ENCODE results near the gene HMX3. TPM values are rescaled to one million over a fixed set of nuclear protein-coding genes. Genes with fewer than 3 reads are reported as not detected.

Gene HMX3
- total and polyA plus RNA-seq, 2 of the 8 experiments (the other 6 are each of a cell fraction or from before 2014, with no cell fraction given) = 0.05 TPM; not detected in 1

DNA sequence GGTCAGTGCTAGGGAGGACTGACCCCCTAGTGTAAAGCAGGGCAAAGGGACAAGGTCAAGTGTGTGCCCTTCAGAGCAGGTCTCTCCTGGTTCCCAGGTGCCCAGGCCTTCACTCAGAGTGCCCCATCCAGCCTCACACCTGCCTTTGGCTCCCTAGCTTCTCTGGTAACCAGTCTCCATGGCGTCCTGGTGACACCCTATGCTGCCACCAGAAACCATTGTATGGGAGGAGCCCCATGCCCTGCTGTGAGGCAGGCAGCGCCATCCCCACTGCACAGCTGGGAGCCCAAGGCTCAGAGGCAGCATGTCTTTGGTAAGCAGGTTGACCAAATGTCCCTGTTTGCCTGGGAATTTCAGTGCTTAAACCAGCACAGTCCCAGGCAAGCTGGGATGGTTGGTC lies 33.1 kb upstream of the HMX3 start:
- Histone ChIP-seq H3K79me2 (ENCODE audit: control insufficient read depth in 1 of 2, insufficient read depth in 2 of 2, low read length in 2 of 2) (no peaks in the 10 kb centered on the region), H3K14ac (ENCODE audit: insufficient read length) (no peak overlapping the region), H4K8ac (ENCODE audit: extremely low read depth, insufficient read depth, low read length) (no peak overlapping the region), H2AK5ac (ENCODE audit: low read depth, low read length) (peak overlapping the region; percentile 85; the same call in 1 of the 2 replicates), H3K36me3 (ENCODE audit: control insufficient read depth in 2 of 4, insufficient read depth in 4 of 4, low read length in 3 of 4) (no peaks in the 10 kb centered on the region), H3K18ac (ENCODE audit: extremely low read depth, low read length) (no peak overlapping the region; the same call in 1 of the 2 replicates), H2BK20ac (ENCODE audit: low read length) (no peak overlapping the region), H3K56ac (replicated peaks; ENCODE audit: insufficient read length, low read depth, low read length) (no peak overlapping the region), H2BK12ac (ENCODE audit: low read depth, low read length) (peak overlapping the region; percentile 21; the same call in 1 of the 2 replicates), H2AFZ (ENCODE audit: low read length) (no peak overlapping the region), H2BK5ac (ENCODE audit: low read depth, low read length) (peak overlapping the region; percentile 29; the same call in 1 of the 2 replicates), H4K20me1 (replicated peaks in 1 of 2; ENCODE audit: control insufficient read depth in 1 of 2, insufficient read depth in 2 of 2, low read length in 2 of 2) (no peaks in the 10 kb centered on the region), H3K4me2 (ENCODE audit: insufficient read depth in 1 of 2, low read depth in 2 of 2, low read length in 2 of 2) (no peak overlapping the region), H3K23me2 (ENCODE audit: low read depth, low read length) (no peaks in the 10 kb centered on the region), H3K4me3 (ENCODE audit: extremely low read depth in 1 of 4, insufficient read depth in 2 of 4, low read depth in 3 of 4, low read length in 4 of 4) (no peak overlapping the region), H3K79me1 (ENCODE audit: low read depth, low read length) (no peaks in the 10 kb centered on the region), H3K23ac (ENCODE audit: insufficient read length) (no peak overlapping the region), H3K9me3 (ENCODE audit: insufficient read depth in 2 of 2, low read depth in 1 of 2, low read length in 1 of 2) (no peaks in the 10 kb centered on the region), H3K4me1 (replicated peaks in 1 of 4; ENCODE audit: control insufficient read depth in 3 of 4, insufficient read depth in 4 of 4, low read length in 3 of 4) (peaks cover 0 to 4% (median 2%) of the 10 kb centered on the region in 4 experiments; a peak in 3 of 7 replicates), H3K9ac (replicated peaks in 1 of 4; ENCODE audit: extremely low read depth in 1 of 4, low read depth in 3 of 4, low read length in 3 of 4) (no peak overlapping the region), H2BK120ac (replicated peaks; ENCODE audit: low read depth, low read length) (no peak overlapping the region), H3K4ac (replicated peaks; ENCODE audit: insufficient read length, low read depth, low read length) (no peak overlapping the region), H3K27me3 (replicated peaks in 1 of 4; ENCODE audit: control insufficient read depth in 3 of 4, extremely low read depth in 1 of 4, insufficient read depth in 3 of 4, low read length in 3 of 4) (no peaks in the 10 kb centered on the region), H2BK15ac (ENCODE audit: low read length) (peak overlapping the region; percentile 61; the same call in 1 of the 2 replicates), H4K5ac (ENCODE audit: insufficient read length, low read depth, low read length) (no peak overlapping the region), H3K27ac (ENCODE audit: low read depth, low read length) (no peak overlapping the region), H4K91ac (replicated peaks; ENCODE audit: insufficient read length, low read length) (peak overlapping the region; percentile 8)
- DNase-seq (ENCODE audit: low read depth in 1 of 2, low spot score in 2 of 2) (no peak), FAIRE-seq (no peak)
- 54% methylated on average over 2 of the region's 2 CpGs; no CpG with 5 or more reads in 1 of the 2 experiments for WGBS, 2 experiments (ENCODE audit: extremely low coverage in 1 of 2, insufficient coverage in 1 of 2, insufficient read length in 1 of 2, insufficient replicate concordance in 2 of 2, low coverage in 1 of 2, low lambda C conversion rate in 2 of 2, missing lambda C conversion rate in 1 of 2)
- no peak for TF ChIP-seq RBBP5 (IDR thresholded peaks at IDR 0.05; ENCODE audit: borderline replicate concordance, low read depth, low read length)
- no peak for TF ChIP-seq TCF12 (IDR thresholded peaks at IDR 0.05; ENCODE audit: low read depth, low read length)
- TF ChIP-seq TEAD4 (IDR thresholded peaks at IDR 0.05; ENCODE audit: low read depth, low read length) = no peak
- no peak for TF ChIP-seq CBX5 (IDR thresholded peaks at IDR 0.05; ENCODE audit: low read depth, low read length)
- TF ChIP-seq RNF2 (IDR thresholded peaks at IDR 0.05; ENCODE audit: borderline replicate concordance, low read depth, low read length, missing control alignments, poor library complexity, severe bottlenecking) = no peak
- no peak for TF ChIP-seq CREB1 (IDR thresholded peaks at IDR 0.05)
- TF ChIP-seq GTF2F1 (IDR thresholded peaks at IDR 0.05; ENCODE audit: borderline replicate concordance, low read depth, low read length) = no peak
- TF ChIP-seq SAP30 (IDR thresholded peaks at IDR 0.05; ENCODE audit: insufficient read depth, insufficient replicate concordance, low read length) = no peak
- ChIA-PET POLR2A (ENCODE audit: partially characterized antibody) (no interaction called here), CTCF (ENCODE audit: partially characterized antibody) (interaction anchor here (0.9 to 1.6 kb wide), 6 partner anchors 12 to 399 kb away, joined by 3 to 7 read pairs (median 3); no protein-coding TSS in a partner anchor)
